ENCODE data around the gene DCBLD1. TPM values are rescaled to one million over a fixed set of nuclear protein-coding genes. Genes with fewer than 3 reads are reported as not detected.

Gene DCBLD1
- total and polyA plus RNA-seq, 3 donors from 2014 or later, result 16.6 to 22.2 (median 16.7) TPM

GRCh38 chr6:117518870-117519269 is 36.4 kb downstream of the DCBLD1 start:
- Histone ChIP-seq H3K4me3 (no peak overlapping the region), H3K27me3 (no peaks in the 10 kb centered on the region), H3K4me1 (no peaks in the 10 kb centered on the region), H3K27ac (no peak overlapping the region), H3K9me3 (no peaks in the 10 kb centered on the region), H3K36me3 (ENCODE audit: low read depth, missing control alignments) (no peaks in the 10 kb centered on the region)
- TF ChIP-seq POLR2A (IDR thresholded peaks at IDR 0.05), result no peak
- TF ChIP-seq, protein P1, sequence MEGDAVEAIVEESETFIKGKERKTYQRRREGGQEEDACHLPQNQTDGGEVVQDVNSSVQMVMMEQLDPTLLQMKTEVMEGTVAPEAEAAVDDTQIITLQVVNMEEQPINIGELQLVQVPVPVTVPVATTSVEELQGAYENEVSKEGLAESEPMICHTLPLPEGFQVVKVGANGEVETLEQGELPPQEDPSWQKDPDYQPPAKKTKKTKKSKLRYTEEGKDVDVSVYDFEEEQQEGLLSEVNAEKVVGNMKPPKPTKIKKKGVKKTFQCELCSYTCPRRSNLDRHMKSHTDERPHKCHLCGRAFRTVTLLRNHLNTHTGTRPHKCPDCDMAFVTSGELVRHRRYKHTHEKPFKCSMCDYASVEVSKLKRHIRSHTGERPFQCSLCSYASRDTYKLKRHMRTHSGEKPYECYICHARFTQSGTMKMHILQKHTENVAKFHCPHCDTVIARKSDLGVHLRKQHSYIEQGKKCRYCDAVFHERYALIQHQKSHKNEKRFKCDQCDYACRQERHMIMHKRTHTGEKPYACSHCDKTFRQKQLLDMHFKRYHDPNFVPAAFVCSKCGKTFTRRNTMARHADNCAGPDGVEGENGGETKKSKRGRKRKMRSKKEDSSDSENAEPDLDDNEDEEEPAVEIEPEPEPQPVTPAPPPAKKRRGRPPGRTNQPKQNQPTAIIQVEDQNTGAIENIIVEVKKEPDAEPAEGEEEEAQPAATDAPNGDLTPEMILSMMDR (IDR thresholded peaks at IDR 0.05), result no peak
- intact Hi-C loops (cut with DNase I; ENCODE audit: low total_unique reads), result no loop called here
- WGBS, 2 donors, result 94 to 95% methylated on average over 6 of the region's 6 CpGs
- DNase-seq, result no peak

GRCh38 chr6:117520603-117521395 is 38.3 kb downstream of the DCBLD1 start:
- Histone ChIP-seq H3K27me3 (no peaks in the 10 kb centered on the region), H3K9me3 (no peaks in the 10 kb centered on the region), H3K27ac (no peak overlapping the region), H3K4me1 (no peaks in the 10 kb centered on the region), H3K36me3 (ENCODE audit: low read depth, missing control alignments) (no peaks in the 10 kb centered on the region), H3K4me3 (no peak overlapping the region)
- WGBS, 2 donors, result 76 to 82% methylated on average over 4 of the region's 4 CpGs
- intact Hi-C loops (cut with DNase I; ENCODE audit: low total_unique reads), result no loop called here
- no peak for DNase-seq
- no peak for TF ChIP-seq POLR2A (IDR thresholded peaks at IDR 0.05)
- TF ChIP-seq, protein P1 (IDR thresholded peaks at IDR 0.05), result no peak

DNA sequence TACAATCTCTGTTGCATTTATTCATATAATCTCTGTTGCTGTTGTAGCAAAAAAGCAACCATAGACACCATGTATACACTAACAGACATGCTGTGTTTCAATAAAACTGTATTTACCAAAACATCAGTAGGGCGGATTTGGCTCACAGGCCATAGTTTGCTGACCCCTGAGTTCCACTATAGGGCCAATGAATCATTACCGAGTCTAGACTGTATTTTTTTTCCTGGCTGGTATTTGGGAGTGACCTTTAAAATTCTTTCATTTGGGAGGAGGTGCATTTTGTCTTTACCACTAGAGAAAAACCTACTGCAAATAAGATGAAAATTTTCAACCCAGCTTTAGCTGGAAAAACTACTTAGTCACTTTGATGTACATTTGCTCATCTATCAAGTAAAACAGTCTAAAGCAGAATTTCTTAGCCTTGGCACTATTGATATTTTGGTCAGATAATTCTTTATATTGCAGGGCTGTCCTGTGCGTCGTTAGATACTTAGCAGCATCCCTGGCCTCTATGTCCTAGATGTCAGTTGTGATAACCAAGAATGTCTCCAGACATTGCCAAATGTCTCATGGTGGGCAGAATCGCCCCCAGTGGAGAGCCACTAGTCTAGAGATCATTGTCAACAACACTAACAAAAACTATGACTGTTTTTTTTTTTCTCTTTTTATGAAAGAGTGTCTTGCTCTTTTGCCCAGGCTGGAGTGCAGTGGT is 39.5 kb downstream of the DCBLD1 start:
- intact Hi-C loops (cut with DNase I; ENCODE audit: low total_unique reads), result no loop called here
- 87 to 90% methylated on average over 5 of the region's 5 CpGs for WGBS, 2 donors
- Histone ChIP-seq H3K27me3 (no peaks in the 10 kb centered on the region), H3K4me1 (no peaks in the 10 kb centered on the region), H3K27ac (no peak overlapping the region), H3K36me3 (ENCODE audit: low read depth, missing control alignments) (no peaks in the 10 kb centered on the region), H3K4me3 (no peak overlapping the region), H3K9me3 (no peaks in the 10 kb centered on the region)
- DNase-seq, result no peak
- no peak for TF ChIP-seq POLR2A (IDR thresholded peaks at IDR 0.05)
- TF ChIP-seq, protein P1 (IDR thresholded peaks at IDR 0.05), result no peak

GRCh38 chr6:117525607-117526006 is 43.1 kb downstream of the DCBLD1 start:
- WGBS, 2 donors, result 90 to 96% methylated on average over 2 of the region's 2 CpGs
- Histone ChIP-seq H3K27ac (no peak overlapping the region), H3K4me1 (no peaks in the 10 kb centered on the region), H3K4me3 (no peak overlapping the region), H3K9me3 (no peaks in the 10 kb centered on the region), H3K36me3 (ENCODE audit: low read depth, missing control alignments) (no peaks in the 10 kb centered on the region), H3K27me3 (no peaks in the 10 kb centered on the region)
- no peak for TF ChIP-seq POLR2A (IDR thresholded peaks at IDR 0.05)
- TF ChIP-seq, protein P1 (IDR thresholded peaks at IDR 0.05), result no peak
- intact Hi-C loops (cut with DNase I; ENCODE audit: low total_unique reads), result no loop called here
- DNase-seq, result no peak
